ENCODE measurements around the gene DAB2IP.
"Not testable (repeated sequence)": the region's sequence is repeated elsewhere in the genome, so short reads cannot be mapped to it uniquely, and the experiment has no call there.

The DAB2IP gene

GRCh38 chr9:121651295-121652020 is at the start of gene DAB2IP:
Gene DAB2IP, plus strand, starts transcription at chr9:121651634. Its CDS starts 142 bp downstream, at chr9:121651776.
- no peak for DNase-seq

DNA sequence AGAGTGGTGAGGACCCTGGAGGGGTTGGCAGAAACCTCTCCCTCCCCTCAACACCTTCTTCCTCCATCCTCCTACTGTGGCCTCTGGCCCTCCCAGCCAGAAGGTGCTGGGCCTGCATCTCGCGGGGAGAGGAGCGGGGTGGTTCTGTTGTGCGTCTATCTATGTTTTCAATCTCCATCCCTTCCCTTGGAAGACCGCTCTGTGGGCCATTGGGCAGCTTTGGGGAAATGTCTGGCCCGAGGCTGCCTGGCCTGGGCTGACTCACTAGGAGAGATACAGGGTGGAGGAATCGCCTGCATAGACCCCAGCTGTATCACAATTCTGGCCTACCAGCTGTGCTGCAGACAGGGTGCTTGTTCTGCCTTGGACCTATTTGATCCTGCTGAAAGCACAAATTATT is 48.4 kb upstream of the DAB2IP start:
- DNase-seq: no peak

DNA sequence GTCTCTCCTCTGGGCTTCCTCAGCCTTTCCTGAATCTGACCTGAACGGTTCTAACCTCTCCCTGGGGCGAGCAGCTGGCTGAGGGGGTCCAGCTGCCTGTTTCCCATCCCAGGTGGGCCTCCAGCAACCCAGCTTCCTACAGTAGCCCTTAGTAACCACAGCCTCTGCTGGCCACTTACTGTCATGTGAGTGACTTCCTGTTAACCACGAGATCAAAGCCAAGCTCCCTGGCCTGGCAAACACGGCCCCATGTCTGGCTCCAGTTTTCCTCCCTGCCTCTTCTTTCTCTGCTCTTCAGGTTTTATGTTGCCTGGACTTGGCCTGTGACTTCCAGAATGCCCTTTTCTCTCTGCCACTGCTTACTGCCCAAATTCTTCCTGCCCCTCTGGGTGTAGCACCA is 47.2 kb upstream of the DAB2IP start:
- DNase-seq: no peak

GRCh38 chr9:121604654-121605053 is 46.8 kb upstream of the DAB2IP start:
- DNase-seq: no peak

DNA sequence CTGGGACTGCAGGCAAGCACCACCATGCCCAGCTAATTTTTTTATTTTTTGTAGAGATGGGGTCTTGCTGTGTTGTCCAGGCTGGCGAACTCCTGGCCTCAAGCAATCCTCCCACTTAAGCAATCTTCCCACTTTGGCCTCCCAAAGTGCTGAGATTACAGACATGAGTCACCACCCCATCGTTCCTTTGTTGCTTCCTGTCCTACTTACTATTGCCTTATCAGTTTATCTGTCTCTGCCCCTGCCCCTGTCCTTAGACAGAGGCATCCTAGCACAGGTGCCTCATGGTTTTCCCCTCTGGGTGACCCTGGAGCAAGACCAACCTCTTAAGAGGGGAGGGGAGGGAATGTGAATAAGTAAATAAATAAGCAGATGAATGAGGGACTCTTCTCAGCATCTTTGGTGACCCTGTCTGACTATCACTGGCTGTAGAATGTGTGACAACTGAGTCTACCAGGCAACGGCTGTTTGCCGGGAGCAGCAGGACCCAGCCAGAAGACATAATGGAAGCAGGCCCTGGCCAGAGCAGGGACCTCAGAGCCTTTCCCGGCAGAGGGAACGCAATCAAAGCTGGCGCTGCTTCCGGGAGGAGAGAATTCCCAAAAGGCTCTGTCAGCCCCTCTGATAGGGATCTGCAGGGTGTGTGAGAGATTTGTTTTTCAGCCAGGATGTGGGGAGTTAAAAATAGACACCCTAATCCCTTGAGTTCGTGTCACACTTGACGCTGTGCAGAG is 43.8 kb upstream of the DAB2IP start:
- DNase-seq: no peak

DNA sequence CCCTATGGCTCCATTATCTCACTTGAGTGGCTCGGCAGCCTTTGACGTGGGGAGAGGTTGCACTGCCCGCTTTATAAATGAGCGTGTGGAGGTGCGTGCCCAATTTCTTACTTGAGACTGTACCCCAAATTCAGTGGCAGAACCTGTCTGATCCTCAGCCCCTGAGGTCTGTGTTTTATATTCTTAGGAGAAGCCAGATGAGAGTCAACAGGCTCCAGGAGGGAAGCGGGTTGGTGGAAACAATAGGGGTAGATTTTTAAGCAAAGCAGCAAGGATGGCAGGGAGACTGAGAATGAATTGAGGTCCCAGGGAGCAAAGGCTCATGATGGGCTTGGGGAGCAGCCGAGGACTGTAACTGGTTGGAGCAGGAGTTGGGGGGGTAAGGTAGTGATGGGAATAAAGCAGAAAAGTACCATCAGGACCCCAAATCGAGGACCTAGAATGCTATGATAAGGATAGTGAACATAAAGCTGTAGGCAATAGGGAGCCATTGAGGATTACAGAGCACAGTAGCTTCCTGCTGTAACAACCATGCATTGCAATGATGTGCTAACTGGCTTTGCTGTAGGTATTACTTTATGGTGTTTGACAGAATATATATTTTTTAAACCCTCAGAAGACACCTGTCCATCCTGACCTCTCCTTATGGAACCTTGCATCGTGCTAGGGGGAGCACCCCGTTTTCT is 43.1 kb upstream of the DAB2IP start:
- DNase-seq: no peak

DNA sequence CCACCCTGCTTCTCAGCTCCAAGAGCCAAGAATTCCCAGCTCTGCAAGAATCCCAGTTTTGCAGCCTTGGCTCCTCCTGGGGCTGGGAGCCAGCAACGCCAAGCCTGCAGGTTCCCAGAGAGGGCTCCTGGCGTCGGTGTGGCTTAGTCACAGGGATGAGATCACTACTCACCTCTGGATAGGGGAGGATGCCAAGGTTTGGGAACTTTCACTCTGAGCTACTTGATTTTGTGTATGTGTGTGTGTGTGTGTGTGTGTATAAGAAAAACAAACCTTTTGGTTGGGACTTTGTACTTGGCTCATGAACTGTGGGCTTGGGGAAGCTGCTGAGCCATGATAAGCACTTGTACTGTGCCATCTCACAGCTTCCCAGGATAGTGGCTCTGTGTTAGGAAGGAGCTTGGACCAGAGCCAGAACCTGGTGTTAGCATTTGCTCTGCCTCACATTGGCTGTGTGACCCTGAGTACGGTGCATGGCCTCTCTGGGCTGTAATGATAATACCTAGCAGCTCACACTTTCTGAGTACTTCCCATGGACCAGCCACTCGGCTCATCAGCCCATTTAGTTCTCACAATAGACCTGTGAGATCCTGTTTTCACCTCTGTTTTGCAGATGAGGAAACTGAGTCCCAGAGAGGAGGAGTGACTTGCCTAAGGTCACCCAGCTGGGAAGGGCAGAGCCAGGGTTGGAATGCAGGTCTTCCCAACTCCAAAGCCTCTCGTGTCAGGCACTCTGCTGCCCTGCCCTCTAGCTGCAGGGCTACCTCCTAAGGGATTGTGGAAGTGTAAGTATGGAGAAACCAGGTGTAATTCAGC is 41.4 kb upstream of the DAB2IP start:
- peak; percentile 82 for DNase-seq

- DNase-seq: no peak
Observed at GRCh38 chr9:121610638-121610953, 40.8 kb upstream of the DAB2IP start.

DNA sequence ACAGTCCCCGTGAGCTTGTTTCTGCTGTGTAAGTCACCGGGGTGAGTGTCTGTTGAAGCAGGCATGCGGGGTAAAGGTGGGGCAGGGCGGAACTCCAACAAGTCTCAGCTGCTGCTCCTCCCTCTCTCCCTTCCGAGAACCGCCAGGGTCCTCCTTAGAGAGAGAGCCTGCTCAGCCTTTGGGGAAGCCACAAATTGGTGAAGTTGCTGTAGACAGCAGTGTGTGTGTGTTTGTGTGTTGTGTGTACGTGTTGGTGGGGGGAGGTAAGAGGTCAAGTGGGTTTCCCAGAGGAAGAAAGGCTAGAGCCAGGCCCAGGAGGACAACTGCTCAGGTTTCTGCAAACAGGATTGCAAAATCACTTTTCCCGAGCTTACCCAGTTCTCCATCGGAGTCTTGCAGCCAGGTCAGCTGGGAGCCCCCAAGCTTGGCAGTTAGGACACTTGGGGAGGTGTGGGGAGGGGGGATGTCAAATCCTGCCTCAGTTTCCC is 38.9 kb upstream of the DAB2IP start:
- DNase-seq: no peak

DNA sequence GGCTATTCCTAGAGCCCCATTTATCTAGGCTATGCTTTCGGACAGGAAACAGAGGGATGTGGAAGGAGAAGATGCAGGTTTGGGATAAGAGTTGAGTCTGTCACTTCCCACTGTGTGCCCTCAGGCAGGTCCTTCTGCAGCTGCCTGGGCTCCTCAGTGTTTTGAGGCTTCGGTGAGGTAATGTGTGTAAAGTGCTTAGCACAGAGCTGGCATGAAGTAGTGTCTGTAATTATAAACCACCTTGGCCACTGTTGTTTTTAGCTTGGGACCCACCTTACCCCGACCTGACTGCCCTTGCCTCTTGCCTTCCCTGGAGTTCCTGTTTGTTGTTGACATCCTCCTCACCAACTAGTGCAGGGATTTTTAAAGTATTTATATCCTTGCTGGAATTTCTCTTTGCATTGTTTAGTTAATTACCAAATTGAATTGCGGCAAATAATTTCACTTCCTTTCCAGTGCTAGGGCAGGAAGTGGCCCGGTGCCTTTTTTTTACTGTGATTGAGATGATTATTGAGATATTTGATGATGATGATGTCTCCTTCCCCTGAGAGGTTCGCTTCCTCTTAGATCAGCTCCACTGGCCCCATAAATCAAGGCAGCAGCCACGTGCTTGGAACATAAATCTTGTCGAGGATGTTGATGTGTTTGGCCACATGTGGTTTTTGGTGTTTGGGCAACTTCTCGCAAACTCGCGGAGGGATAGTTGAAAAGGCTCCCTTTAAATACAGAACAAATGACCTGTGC is 38.3 kb upstream of the DAB2IP start:
- DNase-seq: no peak

DNA sequence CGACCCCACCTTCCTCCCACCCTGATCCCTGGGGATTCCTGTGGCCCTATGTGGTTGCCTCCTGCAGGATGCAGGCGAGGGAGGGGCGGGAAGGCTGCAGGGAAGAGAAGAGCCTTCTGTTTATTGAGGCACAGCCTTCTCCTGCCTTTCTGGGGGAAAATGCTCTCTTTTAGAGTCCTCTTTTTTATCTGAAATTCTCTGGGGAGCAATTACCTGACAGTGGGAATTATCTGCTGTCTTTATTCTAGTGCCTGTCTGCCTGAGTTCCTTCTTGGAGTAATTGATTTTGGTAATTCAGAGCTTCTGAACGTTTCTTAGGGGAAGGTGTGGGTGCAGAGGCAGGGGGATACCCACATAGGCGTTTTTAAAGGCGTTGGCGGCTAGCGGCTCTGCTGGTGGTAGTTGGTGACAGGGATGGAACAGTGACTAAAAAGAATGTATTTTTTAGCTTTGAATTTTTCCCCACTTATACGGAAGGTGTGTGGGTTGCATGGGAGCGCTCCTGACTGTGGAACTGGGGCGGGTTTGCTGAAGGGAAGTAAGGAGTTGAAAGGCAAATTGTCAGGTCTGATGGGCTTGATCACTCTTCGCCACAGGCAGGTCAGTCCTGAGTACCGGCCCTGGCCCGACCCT is 35.2 kb upstream of the DAB2IP start:
- DNase-seq: no peak

DNA sequence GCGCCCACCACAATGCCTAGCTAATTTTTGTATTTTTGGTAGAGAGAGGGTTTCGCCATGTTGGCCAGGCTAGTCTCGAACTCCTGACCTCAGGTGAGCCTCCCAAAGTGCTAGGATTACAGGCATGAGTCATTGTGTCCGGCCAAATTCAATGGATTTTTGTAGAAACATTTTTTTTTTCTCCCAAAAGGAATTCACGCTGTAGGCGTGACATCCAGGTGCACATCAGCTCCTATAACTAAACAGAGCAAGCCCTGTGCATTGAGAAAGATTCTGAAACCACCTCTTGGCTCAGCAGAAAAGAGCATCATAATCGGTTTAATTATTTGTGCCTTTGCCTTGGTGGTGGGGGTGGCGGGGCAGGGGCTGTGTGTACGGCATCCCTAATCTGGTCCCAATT is 32.9 kb upstream of the DAB2IP start:
- no peak for DNase-seq

DNA sequence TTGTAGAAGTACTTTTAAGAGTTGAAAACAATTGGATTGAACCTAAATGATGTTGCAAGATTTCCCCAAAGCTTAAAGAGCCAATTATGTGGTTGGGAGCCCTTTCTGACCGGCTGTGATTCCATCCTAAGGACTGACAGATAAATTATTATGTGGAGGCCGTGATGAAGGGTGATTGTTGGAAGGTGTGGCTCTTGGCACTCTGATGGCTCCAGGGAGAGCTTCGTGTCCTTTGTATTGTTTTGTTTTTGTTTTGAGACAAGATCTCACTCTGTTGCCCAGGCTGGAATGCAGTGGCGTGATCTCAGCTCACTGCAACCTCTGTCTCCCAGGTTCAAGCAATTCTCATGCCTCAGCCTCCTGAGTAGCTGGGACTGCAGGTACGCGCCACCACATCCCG is 32.5 kb upstream of the DAB2IP start:
- not testable (repeated sequence) for DNase-seq

GRCh38 chr9:121619545-121620324 is 31.7 kb upstream of the DAB2IP start:
- no peak for DNase-seq

DNA sequence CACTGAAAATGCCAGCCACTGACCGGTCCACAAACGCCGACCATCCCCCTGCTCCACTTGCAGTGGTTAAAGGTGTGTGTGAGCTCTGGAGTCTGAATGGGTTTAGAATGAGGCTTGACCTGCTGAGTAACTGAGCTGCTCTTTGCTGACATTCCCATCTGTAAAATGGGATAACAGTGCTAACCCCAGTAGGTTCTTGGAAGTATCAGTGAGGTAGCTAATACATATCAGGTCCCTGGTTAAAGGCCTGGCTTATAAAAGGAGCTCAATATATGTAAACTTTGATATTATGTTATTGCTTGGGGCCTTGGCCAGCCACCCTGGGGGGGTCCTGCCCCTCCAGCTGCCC is 31.1 kb upstream of the DAB2IP start:
- DNase-seq: no peak

DNA sequence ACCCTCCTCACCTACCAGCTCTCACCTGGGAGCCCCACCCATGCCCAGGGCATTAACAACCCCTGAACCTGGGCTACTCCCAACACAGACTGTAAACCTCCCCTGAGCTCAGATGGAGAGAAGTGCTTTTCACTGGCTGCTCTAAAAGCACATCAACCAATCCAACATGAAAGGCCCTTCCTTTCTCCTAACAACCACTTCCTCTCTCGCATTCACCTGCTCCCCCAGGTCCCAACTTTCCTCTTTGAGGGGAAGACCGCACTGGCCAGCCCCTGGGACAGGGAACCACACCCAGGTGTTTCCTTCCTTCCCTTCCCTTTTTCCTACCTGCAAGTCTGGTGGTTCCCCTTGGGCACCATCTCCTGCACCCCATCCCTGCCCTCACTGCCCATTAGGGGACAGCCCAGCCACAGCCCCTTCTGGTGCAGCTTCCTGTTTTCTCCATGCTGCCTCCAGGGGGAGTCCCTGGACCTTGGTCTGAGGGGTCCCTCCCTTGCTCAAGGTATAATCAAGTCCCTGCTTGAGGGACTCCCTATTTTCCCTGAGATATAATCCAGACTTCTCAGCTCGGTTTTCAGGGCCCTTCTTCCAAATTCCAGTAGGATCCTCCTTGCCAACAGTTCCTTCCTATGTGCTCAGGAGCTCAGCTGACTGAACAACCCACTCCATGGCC is 30.5 kb upstream of the DAB2IP start:
- peak; percentile 73 for DNase-seq

DNA sequence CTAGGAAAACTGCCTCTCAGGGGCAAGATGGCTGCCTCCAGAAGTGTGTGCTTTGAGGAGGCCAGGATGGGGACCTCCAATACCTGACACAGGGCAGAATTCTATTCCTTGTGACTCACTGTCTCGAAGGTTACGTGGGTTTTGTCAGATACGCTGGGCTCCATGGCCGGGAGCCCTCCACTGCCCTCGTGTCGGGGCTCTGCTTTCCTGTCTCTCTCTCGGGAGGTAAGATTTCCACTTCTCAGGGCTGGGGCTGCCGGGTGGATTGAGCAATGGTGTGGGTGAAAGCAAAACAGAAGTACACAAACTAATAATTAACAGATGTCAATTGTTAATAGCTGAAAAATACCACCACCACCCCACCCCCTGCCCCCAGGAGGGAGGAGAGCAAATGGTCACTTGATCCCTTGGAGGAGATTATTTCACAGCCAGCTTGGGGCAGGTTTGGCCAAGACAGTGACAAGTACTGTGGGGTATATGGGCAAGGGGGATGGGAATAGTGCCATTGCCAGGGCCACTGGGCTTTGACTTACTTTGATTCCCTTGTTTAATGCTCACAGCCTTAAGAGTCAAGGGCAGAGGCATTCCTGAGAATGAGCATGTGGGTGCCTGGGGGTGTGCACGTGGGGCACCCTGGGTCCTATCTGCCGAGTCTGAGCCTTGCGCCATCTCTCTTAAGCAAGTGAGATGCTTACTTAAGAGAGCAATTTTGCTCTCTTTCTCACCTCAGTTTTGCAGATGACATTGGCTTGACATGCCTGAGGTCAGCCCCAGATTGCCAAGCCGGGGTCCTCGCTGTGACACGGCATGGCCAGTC is 28.8 kb upstream of the DAB2IP start:
- no peak for DNase-seq

DNA sequence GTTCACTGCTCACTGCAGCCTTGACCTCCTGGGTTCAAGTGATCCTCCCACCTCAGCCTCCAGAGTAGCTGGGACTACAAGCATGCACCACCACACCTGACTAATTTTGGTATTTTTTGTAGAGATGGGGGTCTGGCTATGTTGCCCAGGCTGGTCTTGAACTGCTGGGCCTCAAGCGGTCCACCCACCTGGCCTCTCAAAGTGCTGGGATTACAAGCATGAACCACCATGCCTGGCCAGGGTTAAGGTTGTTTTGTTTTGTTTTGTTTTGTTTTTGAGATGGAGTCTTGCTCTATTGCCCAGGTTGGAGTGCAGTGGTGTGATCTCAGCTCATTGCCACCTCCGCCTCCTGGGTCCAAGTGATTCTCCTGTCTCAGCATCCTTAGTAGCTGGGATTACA is 28.0 kb upstream of the DAB2IP start:
- DNase-seq: not testable (repeated sequence)

DNA sequence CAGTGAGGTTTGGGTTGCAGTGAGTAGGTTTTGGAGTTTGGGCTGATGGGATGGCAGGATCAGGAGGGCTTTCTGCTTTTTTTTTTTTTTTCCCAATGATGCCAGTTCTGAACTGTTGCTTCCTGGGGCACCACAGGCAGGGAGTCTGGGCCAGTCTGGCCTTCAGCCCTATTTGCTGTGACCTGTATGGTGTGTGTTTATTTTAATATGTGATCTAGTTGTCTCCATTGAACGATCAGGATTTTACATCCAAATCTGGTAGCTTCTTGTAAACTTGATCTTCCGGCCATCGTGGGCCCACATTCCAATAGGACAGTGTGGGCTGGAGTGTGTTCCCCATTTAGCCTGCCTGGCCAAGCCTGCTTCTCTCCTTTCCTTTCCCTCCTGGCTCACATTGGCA is 25.8 kb upstream of the DAB2IP start:
- no peak for DNase-seq

DNA sequence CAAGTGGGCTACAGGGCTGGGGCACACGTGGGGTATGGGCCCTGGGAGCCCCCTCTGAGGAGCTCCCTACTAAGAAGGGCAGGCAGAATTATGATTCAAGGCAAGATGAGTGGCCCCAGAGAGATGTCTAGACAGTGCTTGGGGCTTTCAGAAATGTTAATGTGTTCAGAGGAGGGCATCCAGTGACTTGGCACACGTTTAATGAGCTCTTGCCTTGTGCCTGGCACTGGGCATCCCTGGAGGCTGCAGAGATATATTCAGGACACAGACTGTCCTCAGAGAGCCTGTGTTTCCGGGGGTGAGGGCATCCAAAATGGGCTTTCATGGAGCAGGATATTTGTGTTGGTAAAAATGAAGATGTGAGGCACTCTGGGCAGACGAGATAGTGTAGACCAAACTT is 25.4 kb upstream of the DAB2IP start:
- DNase-seq: no peak

Data from 8988T (cell line).